Chondrocyte (in vitro differentiated cells): ENCODE data around the gene RASL11A. TPM values are rescaled to one million over a fixed set of nuclear protein-coding genes. Genes with fewer than 3 reads are reported as not detected.

ENCODE experiments used
- DNase-seq: peaks from one replicate; pipeline ENCODE4 v3.0.0; 2021; ENCODE audit warnings: mixed read lengths, low spot score
- H3K27ac Mint-ChIP-seq: one replicate; pipeline ENCODE4 v1.8.0; 2021; ENCODE audit warnings: mild to moderate bottlenecking, moderate library complexity, mixed read lengths; ENCODE audit not compliant: unreplicated experiment
- H3K27me3 Mint-ChIP-seq: 2 replicates; pipeline ENCODE4 v1.8.0; 2021; ENCODE audit warnings: low read depth, mixed read lengths
- H3K36me3 Mint-ChIP-seq: 2 replicates; pipeline ENCODE4 v1.8.0; 2021; ENCODE audit warnings: low read depth, mixed read lengths
- H3K4me1 Mint-ChIP-seq: 2 replicates; pipeline ENCODE4 v1.8.0; 2021; ENCODE audit warnings: low read depth, mild to moderate bottlenecking, mixed read lengths
- H3K4me3 Mint-ChIP-seq: one replicate; pipeline ENCODE4 v1.8.0; 2021; ENCODE audit warnings: mild to moderate bottlenecking, moderate library complexity, mixed read lengths; ENCODE audit not compliant: unreplicated experiment
- H3K9me3 Mint-ChIP-seq: 2 replicates; pipeline ENCODE4 v1.8.0; 2021; ENCODE audit warnings: low read depth, mixed read lengths
- total RNA-seq: library from RNA; stranded (reverse); gene quantifications from 3 replicates; pipeline ENCODE4 v1.2.1, GENCODE V29; 2021
- TF ChIP-seq, protein P1 (sequence below): fragments of 200-600 bp; sonication (generic); IDR thresholded peaks from 2 replicates; pipeline ENCODE4 v1.5.0; 2021; ENCODE audit warnings: antibody characterized with exemption, mild to moderate bottlenecking, moderate library complexity

Gene RASL11A
- total RNA-seq, 1 donor from 2014 or later: 3.1 TPM

DNA sequence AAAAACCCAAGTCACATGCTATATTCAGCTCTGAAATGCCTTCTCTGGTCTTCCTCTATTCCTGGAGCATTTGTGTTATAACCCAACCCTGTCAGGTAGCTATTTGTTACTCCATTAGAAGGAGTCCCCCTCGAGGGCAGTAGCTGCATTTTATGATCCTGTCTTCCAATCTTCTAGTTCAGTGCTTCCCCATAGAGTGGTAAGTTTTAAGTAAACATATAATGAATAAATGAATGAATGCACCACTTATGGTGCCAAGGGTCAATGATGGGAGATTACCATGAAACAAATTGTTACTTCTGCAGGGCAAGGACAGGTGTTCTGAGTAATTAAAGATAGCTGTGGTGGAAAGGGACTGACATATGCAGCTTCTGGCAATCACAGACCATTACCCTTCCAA lies 4.0 kb downstream of the RASL11A start:
- H3K4me3 Mint-ChIP-seq: no peak overlapping the region
- DNase-seq: no peak
- H3K27ac Mint-ChIP-seq: no peak overlapping the region
- H3K27me3 Mint-ChIP-seq: peaks cover 7% of the 10 kb centered on the region
- H3K4me1 Mint-ChIP-seq: peaks cover 38% of the 10 kb centered on the region
- TF ChIP-seq, protein P1, sequence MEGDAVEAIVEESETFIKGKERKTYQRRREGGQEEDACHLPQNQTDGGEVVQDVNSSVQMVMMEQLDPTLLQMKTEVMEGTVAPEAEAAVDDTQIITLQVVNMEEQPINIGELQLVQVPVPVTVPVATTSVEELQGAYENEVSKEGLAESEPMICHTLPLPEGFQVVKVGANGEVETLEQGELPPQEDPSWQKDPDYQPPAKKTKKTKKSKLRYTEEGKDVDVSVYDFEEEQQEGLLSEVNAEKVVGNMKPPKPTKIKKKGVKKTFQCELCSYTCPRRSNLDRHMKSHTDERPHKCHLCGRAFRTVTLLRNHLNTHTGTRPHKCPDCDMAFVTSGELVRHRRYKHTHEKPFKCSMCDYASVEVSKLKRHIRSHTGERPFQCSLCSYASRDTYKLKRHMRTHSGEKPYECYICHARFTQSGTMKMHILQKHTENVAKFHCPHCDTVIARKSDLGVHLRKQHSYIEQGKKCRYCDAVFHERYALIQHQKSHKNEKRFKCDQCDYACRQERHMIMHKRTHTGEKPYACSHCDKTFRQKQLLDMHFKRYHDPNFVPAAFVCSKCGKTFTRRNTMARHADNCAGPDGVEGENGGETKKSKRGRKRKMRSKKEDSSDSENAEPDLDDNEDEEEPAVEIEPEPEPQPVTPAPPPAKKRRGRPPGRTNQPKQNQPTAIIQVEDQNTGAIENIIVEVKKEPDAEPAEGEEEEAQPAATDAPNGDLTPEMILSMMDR: no peak
- H3K36me3 Mint-ChIP-seq: peaks cover 2% of the 10 kb centered on the region
- no peaks in the 10 kb centered on the region for H3K9me3 Mint-ChIP-seq

DNA sequence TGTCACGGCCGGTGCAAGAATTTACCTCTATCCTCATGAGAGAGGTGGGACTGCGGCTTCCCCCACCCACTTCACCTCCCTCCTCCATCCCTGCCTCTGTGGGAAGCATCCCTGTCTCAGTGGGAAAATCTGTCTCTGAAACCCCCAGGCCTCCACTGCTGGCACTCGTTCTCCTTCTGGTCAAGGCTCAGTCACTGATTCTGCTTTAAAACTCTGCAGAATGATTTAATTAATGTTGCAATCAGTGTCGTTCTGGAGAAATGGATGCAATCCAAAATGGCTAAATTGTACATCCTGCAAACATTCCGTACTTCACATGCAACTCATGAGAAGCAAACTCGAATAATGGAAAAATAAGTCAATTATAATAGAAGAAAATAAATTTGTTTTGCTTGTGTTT lies 5.6 kb downstream of the RASL11A start:
- H3K4me1 Mint-ChIP-seq: peaks cover 37% of the 10 kb centered on the region
- DNase-seq: no peak
- TF ChIP-seq, protein P1: no peak
- H3K36me3 Mint-ChIP-seq: peaks cover 2% of the 10 kb centered on the region
- no peak overlapping the region for H3K4me3 Mint-ChIP-seq
- no peak overlapping the region for H3K27ac Mint-ChIP-seq
- no peaks in the 10 kb centered on the region for H3K9me3 Mint-ChIP-seq
- H3K27me3 Mint-ChIP-seq: peaks cover 7% of the 10 kb centered on the region

DNA sequence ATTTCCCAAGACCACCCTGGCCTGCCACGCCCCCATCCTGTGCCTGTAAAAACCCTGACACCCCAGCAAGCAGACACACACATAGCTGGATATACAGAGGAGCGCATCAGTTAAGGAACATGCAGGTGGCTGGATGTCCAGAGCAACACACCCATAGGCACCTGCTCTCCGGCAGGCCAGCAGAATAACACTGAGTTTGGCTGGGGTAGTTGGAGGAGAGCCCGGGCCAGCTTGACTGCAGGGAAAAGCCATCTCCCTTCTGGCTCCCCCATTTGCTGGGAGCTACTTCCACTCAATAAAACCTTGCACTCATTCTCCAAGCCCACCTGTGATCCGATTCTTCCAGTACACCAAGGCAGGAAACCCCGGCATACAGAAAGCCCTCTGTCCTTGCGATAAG lies 8.9 kb downstream of the RASL11A start:
- Mint-ChIP-seq H3K27me3 (peaks cover 7% of the 10 kb centered on the region), H3K4me3 (no peak overlapping the region), H3K27ac (no peak overlapping the region), H3K4me1 (peaks cover 9% of the 10 kb centered on the region), H3K9me3 (peaks cover 7% of the 10 kb centered on the region), H3K36me3 (peaks cover 2% of the 10 kb centered on the region)
- TF ChIP-seq, protein P1: no peak
- DNase-seq: no peak

DNA sequence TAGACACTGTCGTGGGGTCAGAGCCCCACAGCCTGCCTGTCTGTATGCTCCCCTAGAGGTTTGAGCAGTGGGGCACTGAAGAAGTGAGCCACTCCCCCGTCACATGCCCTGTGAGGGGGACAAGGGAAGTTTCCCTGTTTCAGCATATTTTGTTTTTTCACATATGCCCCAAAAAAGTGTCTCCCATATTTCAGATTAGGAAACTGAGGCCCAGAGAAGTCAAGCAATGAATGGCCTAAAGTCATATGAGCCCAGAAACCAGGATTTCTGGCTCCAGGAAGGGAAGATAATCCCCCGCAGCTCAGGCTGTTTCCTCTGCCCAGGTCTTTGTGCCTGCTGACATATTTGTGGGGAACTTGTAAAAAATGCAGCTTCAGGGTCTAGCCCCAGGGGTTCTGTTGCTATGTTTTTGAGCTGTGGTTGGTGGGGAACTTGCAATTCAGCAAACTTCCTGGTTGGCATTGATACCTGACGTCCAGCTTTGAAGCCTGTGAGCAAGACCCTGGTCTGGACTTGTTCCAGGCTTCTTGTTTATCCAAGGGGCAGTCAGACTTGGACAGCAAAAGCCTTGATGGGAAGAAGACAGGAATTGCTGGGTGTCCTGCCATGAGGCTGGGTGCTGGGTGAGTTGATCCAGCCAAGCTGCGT lies 9.5 kb downstream of the RASL11A start:
- Mint-ChIP-seq H3K36me3 (peaks cover 2% of the 10 kb centered on the region), H3K27me3 (peaks cover 7% of the 10 kb centered on the region), H3K4me3 (no peak overlapping the region), H3K27ac (no peak overlapping the region), H3K9me3 (peaks cover 7% of the 10 kb centered on the region), H3K4me1 (peaks cover 6% of the 10 kb centered on the region)
- DNase-seq: no peak
- TF ChIP-seq, protein P1: no peak

DNA sequence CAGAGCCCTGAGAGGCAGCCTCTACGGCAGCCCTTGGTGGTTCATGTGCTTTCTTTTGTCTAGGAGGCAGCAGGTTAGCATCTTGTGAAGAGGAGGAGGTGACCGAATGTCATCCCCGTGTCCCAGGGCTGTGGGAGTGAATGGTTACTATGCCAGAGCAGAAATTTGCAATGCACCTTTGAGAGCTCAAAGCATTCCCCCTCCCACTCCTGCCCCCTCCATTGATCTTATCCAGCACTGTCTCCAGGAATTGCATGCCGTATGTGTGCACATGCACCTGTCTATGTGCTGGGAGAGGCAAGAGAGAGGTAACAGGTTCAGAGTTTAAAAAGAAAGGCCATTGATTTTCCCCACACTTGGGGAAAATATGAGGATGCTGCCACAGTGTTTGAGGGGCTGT lies 10.2 kb downstream of the RASL11A start:
- H3K27me3 Mint-ChIP-seq: peaks cover 3% of the 10 kb centered on the region
- peaks cover 6% of the 10 kb centered on the region for H3K4me1 Mint-ChIP-seq
- H3K27ac Mint-ChIP-seq: no peak overlapping the region
- H3K9me3 Mint-ChIP-seq: peaks cover 7% of the 10 kb centered on the region
- DNase-seq: no peak
- H3K36me3 Mint-ChIP-seq: no peaks in the 10 kb centered on the region
- no peak overlapping the region for H3K4me3 Mint-ChIP-seq
- TF ChIP-seq, protein P1: no peak
